Posterior vena cava (tissue), 2 donors: ENCODE results near the gene NPTX1. TPM values are rescaled to one million over a fixed set of nuclear protein-coding genes. Genes with fewer than 3 reads are reported as not detected.

Experiments used
- DNase-seq: peaks from one replicate; pipeline ENCODE4 v3.0.0-alpha.2; 2020; ENCODE audit warnings: low spot score
- intact Hi-C, 2 donors: fragments of 100-400 bp; cut with DNase I; formaldehyde crosslinking; loops; one replicate each; pipeline versions ENCODE4 v1.14.1 to v1.14.2; 2022 to 2023
- total RNA-seq, 2 donors: library from RNA; stranded (reverse); fragmentation: NEBNext Ultra II Directional; extraction: Animal tissue kit (Norgen Biotek cat#: 25700); gene quantifications; one replicate each; pipeline ENCODE4 v1.2.1, GENCODE V29; 2021
- donor health status: DM: yes; HTN: yes; CAD: no.
- donor health status: DM: yes; HTN: yes; CAD: no.

The NPTX1 gene
- total RNA-seq, 2 donors from 2014 or later = 0.14 to 0.37 TPM

DNA sequence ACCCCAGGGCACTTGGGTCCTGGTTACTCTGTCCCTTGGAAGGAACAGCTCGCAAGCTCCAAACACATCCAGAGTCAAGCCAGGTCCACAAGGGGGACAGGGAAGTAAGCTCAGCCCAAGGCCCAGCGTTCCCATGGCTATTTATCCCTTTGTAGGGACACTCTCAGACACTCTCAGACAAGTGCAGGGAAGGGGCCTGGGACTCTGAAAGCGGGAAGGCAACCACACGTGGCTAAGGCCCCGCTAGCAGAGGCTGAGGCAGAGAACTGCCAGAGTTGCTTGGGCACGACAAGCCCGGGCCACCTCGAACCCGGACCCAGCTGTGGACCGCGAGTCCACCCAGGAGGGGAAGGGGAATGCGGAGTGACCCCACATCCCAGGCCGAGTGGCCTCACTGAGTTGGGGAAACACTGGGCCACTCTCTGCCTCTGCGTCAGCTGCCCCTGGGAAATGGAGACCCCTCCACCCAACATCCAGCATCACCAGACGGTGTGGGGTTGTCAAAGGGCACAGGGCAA, 10.2 kb downstream of the NPTX1 start:
- intact Hi-C loops = no loop called here

DNA sequence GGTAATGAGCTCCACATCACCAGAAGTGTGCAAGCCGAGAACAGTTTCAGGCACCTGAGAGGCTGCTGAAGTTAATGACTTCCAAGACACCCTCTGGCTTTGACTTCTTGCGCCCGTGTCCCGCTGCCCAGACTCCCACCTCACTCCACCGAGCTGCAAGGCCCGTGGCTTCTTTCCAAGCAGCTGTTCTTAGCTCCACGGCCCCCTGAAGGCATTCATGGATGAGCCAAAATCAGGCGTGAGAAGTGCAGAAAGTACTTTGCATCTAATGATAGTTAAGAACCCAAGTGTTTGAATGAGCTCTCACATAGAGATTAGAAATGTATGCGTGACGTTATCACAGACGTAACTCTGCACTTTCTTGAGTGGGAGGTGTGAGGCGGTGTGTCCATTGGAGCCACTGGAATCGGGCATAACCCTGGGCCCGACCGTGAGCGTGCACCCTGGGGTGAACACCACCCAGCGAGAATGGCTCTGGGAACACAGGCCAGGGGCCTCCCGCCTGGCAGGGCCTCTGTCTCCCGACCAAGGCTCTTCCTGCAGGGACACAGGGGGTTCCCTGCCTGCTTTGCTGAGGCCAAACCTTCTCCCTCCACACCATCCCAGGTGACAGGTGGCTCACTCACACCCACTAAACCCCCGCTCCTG, 11.0 kb downstream of the NPTX1 start:
- intact Hi-C loops = no loop called here
- DNase-seq = no peak

More for the DNA sequence above, 10.2 kb downstream of the NPTX1 start:
- DNase-seq = no peak

- intact Hi-C loops = no loop called here
- DNase-seq = no peak
Measured at GRCh38 chr17:80464486-80464885, 11.9 kb downstream of the NPTX1 start.

DNA sequence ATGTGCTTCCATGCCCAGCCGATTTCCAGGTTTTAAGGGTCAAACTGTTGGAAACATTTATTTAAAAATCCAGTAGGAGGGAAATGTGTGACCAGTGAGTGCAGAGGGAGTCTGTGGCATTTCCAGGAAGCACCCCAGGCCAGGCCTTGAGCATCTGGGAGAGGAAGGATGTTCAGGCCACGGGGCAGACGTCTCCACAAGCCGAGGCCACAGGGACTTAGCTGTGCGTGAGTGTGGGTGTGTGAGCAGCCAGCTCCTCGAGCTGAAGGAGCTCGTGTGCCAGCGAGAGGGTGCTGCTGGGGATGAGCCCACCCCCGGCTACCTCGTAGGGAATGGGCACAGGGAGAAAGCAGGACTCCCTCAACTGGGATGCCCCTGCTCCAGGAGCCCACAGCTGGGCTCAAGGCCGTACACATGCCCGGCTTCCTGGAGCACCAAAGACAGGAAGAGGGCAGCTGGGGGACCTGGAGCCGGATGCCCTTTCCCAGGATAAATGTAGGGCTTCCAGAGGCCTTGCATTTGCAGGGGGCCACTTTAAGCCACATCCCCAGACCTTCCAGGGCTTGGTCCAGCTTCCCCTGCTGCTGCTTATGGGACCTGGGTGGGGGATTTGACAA, 12.5 kb downstream of the NPTX1 start:
- intact Hi-C loops = no loop called here
- DNase-seq = no peak

GRCh38 chr17:80461528-80462160, 14.8 kb downstream of the NPTX1 start:
- no peak for DNase-seq
- intact Hi-C loops = no loop called here

GRCh38 chr17:80460429-80460834, 16.0 kb downstream of the NPTX1 start:
- intact Hi-C loops = no loop called here
- DNase-seq = no peak

GRCh38 chr17:80459234-80459633, 17.2 kb downstream of the NPTX1 start:
- intact Hi-C loops = no loop called here
- no peak for DNase-seq

- intact Hi-C loops = no loop called here
- no peak for DNase-seq
Measured at GRCh38 chr17:80458016-80458415, 18.4 kb downstream of the NPTX1 start.

DNA sequence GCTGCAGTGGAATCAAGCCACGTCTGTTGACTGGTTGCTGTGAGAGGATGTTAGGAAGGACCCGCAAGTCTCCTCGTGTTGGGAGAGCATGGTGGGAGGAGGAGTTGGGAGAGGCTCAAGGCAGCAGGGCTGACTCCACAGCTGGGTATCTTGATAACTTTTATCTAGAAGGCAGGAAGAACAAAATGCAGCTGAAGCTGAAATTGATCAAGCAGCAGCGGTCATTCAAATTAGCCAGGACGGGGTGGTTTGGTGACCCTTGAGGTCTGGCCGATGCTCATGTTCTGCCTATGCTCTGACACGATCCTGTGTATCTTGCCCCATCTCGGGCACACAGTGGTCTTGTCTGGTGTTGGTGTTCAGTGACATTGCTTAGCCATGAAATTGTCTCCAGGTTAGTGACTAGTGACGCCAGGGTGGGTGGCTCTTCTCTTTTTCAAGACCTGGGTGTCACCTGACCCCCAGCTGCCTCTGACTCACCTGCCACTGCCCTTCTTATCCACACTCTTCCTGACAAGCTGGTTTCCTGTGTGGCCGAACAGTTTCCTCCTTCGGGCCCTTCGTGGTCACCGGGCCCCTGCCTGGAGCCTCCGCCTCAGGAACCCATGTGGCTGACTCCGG, 19.1 kb downstream of the NPTX1 start:
- no peak for DNase-seq
- intact Hi-C loops = no loop called here

DNA sequence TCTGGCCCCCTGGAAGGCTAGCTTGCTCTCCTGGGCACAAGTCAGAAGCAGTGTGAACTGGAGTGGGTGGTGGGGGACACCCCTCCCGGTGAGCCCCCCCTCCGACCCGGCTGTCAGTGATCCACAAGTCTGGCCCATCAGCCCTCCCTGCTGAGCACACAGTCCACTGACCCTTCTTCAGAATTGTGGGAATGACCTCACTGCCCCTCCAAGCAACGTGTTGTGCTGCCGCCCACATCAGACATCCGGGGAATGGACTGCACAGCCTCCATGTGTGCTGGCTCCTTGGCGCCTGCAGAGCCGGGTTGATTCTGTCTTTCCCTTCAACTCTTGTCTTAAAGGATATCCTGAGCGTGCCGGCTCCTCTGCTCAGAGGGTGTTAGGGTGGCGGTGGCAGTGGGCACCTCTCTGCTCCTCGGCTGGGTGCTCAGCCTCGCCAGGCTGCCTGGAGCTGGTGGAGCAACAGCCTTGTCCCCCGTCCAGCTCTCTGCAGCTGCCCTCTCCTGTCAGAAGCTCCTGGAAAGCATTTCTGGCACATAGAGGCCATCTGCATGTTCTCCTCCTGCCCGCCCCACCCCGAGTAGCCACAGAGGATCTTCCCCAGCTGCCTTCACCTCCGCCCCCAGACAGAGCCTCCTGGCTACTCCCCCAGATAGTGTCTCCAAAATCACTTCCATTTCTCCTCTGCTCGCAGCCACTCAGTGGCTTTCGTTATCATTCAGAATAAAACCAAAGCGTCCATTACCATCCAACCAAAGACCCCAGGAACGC, 19.8 kb downstream of the NPTX1 start:
- intact Hi-C loops = no loop called here
- no peak for DNase-seq

GRCh38 chr17:80455784-80456183, 20.6 kb downstream of the NPTX1 start:
- intact Hi-C loops = no loop called here
- no peak for DNase-seq

GRCh38 chr17:80455336-80455710, 21.1 kb downstream of the NPTX1 start:
- DNase-seq = no peak
- intact Hi-C loops = no loop called here

DNA sequence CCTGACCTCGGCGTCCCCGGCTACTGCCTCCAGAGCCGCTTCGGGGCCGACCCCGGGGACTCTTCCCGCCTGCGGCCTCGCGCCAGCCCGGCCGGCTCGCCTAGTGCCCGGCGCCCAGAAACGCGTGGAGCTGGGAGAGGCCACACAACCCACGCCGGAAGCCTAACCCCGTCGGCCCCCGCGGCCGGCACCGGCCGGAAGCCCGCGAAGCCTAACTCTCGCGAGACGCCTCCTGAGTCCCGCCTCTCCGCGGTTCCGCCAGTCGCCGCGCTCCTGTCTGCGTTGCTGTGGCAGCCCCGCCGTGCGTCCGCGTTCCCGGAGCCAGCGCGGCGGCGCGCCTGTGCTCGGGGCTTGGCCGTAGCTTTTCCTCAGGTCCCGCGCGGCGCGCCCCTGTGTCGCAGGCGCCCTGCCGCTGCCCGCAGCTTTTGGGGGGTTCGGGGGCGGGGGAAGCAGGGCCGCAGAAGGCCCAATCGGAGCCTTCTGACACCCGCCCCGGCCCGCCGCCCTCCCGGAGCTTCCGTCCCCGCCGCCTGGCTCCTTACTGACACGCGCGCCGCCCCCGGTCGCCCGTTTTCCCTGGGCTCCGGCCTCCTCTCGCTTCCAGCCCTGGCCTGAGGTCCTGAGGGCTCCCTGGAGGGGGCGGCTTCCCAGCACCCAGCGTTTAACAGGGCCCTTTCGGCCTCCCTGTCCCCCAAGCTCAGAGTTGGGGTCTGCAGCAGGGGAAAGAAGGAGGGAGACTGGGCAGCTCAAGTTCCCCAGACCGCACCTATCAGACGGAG, 21.7 kb downstream of the NPTX1 start:
- peak; percentile 99 for DNase-seq
- intact Hi-C loops = no loop called here

- no peak for DNase-seq
- intact Hi-C loops = no loop called here
Measured at GRCh38 chr17:80453998-80454556, 22.3 kb downstream of the NPTX1 start.

GRCh38 chr17:80453126-80453997, 23.0 kb downstream of the NPTX1 start:
- no peak for DNase-seq
- intact Hi-C loops = no loop called here

DNA sequence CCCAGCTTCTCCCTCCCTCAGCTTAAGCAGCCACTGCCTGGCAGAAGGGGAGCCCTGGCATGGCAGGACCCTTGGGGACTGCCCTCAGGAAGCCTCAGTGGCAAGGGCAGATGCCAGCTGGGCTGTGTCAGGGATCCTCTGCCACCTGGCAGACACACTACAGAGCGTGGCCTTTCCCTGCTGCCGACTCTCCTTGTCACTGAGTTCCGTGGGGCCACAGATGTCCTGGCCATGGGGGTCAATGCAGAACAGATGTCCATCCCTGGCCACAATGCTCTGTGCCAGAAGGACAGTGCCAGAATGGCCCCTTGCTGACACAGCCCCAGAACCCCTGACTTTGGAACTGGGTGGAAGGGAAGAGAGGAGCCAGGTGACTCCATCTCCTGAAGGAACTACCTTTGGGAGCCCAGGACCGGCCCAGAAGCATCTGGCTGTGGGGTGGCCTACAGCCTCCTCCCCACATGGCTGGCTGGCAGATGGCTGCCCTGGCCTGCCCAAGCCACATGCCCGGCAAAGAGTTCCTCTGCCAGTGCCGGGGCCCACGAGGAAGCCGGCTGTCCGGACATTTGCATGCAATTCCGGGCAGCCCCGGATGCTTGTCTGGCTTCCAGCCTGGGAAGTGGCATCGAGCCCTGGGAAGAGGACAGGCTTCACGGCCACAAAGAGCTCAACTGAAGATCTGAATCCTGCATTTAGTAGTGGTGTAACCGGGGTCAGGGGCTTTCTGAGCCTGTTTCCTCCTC, 24.1 kb downstream of the NPTX1 start:
- no peak for DNase-seq
- intact Hi-C loops = loop anchor here in 1 of 2 donors (1.0 kb wide), 1 partner anchor 24 kb away; no protein-coding TSS in a partner anchor
